ENCODE results near the gene GOSR1.

DNA sequence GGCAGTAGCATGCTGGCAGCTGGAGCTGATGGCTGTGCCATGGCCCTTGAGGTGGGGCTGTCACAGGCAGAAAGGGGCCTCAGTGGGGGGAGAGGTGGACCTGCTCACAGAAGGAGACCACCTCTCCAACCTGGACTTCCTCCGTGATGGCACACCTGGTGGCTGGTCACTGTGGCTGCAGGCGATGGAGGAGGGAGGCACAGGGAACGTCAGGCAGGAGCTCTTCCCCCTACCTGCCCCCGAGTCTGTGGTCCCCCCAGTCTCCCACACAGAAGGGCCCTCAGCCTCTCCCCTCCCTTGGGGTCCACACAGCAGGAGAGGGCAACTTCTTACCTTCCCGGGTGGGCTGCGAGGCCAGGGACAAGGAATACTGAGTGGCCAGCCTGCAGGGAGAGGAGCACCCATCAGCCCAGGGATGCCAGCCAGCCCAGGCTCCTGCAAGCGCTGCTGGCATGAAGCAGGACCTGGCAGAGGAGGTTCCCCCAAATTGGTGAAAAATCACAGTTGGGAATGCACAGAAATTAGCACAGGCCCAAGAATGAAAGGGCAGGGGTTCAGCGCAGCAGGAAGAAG is 96.5 kb downstream of the GOSR1 start:
- TF ChIP-seq, protein P1, sequence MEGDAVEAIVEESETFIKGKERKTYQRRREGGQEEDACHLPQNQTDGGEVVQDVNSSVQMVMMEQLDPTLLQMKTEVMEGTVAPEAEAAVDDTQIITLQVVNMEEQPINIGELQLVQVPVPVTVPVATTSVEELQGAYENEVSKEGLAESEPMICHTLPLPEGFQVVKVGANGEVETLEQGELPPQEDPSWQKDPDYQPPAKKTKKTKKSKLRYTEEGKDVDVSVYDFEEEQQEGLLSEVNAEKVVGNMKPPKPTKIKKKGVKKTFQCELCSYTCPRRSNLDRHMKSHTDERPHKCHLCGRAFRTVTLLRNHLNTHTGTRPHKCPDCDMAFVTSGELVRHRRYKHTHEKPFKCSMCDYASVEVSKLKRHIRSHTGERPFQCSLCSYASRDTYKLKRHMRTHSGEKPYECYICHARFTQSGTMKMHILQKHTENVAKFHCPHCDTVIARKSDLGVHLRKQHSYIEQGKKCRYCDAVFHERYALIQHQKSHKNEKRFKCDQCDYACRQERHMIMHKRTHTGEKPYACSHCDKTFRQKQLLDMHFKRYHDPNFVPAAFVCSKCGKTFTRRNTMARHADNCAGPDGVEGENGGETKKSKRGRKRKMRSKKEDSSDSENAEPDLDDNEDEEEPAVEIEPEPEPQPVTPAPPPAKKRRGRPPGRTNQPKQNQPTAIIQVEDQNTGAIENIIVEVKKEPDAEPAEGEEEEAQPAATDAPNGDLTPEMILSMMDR (IDR thresholded peaks at IDR 0.05): no peak
- no peak for TF ChIP-seq POLR2A (IDR thresholded peaks at IDR 0.05)
